ENCODE data around the gene NACAD. TPM values are rescaled to one million over a fixed set of nuclear protein-coding genes. Genes with fewer than 3 reads are reported as not detected.

NACAD gene
- total and polyA plus RNA-seq, 2 experiments from 2014 or later = 1.2 to 2.9 TPM

DNA sequence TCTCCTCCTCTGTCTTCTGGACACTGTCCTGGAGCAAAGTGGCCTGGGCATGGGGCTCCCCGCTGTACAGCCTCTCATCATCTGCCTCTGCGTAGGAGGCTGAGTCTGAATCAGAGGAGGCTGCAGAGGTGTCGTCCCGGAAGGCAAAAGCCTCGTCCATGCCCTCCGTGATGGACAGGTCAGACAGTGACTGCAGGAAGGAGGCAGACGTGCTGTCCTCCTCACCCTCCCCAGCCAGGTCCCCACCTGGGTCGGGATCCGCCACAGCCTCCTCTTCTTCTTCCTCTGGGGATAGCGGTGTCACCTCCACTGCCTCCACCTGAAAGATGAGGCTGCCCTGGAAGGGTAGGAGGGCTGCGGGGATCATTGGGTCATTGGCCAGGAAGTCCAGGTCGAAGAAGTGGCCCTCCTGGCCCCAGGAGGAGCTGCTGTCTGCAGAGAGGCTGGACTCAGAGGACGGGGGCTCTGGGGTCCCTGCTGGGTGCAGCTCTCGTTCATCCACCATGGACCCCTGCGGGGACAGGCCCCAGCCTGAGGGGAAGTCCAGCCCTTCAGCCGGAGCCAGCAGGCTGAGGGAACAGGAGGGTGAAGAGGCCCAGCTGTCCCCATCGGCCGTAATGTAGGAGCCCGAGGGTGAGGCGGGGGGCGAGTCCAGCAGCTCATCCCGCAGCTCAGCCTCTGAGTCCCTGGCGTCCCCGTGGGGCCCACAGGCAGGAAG, 3.7 kb downstream of the NACAD start:
- H3K4me2 ChIP-seq (ENCODE audit: unreplicated experiment) = no peak overlapping the region
- no peaks in the 10 kb centered on the region for H3K27me3 ChIP-seq (replicated peaks; ENCODE audit: insufficient read depth)
- H3K27ac ChIP-seq = no peak overlapping the region

DNA sequence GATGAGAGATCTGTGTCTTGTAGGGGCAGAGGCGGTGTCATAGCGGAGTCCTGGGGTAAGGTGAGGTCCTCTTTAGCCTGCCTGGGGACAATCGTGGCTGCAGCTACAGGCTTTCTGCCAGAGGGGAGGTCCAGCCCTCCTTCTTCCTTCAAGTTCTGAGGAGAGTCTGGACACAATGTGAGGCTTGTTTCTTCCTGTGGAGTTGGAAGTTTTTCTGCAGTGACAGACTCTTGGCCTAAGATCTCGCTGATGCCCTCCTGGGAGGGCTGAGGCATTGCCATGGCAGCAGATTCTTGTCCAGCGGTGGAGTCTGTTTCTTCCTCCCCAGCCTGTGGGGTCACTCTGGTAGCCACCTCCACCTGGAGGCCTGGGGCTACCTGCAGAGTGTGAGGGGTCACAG, 4.4 kb downstream of the NACAD start:
- Histone ChIP-seq H3K9me3 (ENCODE audit: low read depth) (no peaks in the 10 kb centered on the region), H3K27me3 (replicated peaks; ENCODE audit: insufficient read depth) (no peaks in the 10 kb centered on the region), H3K9me2 (ENCODE audit: insufficient read depth) (no peaks in the 10 kb centered on the region), H3K4me1 (ENCODE audit: insufficient read depth) (no peaks in the 10 kb centered on the region), H3K36me3 (ENCODE audit: low read depth) (no peaks in the 10 kb centered on the region), H3F3A (ENCODE audit: insufficient read depth) (no peaks in the 10 kb centered on the region), H3K4me2 (ENCODE audit: unreplicated experiment) (no peak overlapping the region), H2AFZ (no peak overlapping the region), H3K27ac (no peak overlapping the region), H3K79me2 (ENCODE audit: insufficient read depth) (no peaks in the 10 kb centered on the region), H3K9ac (no peak overlapping the region), H4K20me1 (ENCODE audit: insufficient read depth) (no peaks in the 10 kb centered on the region), H3K4me3 (no peak overlapping the region)
- DNase-seq = no peak
- TF ChIP-seq EZH2phosphoT487 (IDR thresholded peaks at IDR 0.05; ENCODE audit: insufficient read depth, low read depth) = no peak
- TF ChIP-seq EZH2 (IDR thresholded peaks at IDR 0.05; ENCODE audit: insufficient read depth, poor library complexity, severe bottlenecking) = no peak
- WGBS, 2 experiments (ENCODE audit: low coverage in 1 of 2, low lambda C conversion rate in 2 of 2, missing lambda C conversion rate in 2 of 2) = 60 to 63% methylated on average over 5 of the region's 5 CpGs
- in situ Hi-C loops (cut with MboI) = no loop called here

More for the DNA sequence above, 3.7 kb downstream of the NACAD start:
- in situ Hi-C loops (cut with MboI) = no loop called here
- Histone ChIP-seq H2AFZ (no peak overlapping the region), H3K79me2 (ENCODE audit: insufficient read depth) (no peaks in the 10 kb centered on the region), H3K9ac (no peak overlapping the region), H3K9me2 (ENCODE audit: insufficient read depth) (no peaks in the 10 kb centered on the region), H3F3A (ENCODE audit: insufficient read depth) (no peaks in the 10 kb centered on the region), H3K4me3 (no peak overlapping the region), H3K9me3 (ENCODE audit: low read depth) (no peaks in the 10 kb centered on the region), H3K36me3 (ENCODE audit: low read depth) (no peaks in the 10 kb centered on the region), H3K4me1 (ENCODE audit: insufficient read depth) (no peaks in the 10 kb centered on the region), H4K20me1 (ENCODE audit: insufficient read depth) (no peaks in the 10 kb centered on the region)
- DNase-seq = no peak
- WGBS, 2 experiments (ENCODE audit: low coverage in 1 of 2, low lambda C conversion rate in 2 of 2, missing lambda C conversion rate in 2 of 2) = 79 to 80% methylated on average over 22 to 24 of the region's 24 CpGs
- TF ChIP-seq EZH2phosphoT487 (IDR thresholded peaks at IDR 0.05; ENCODE audit: insufficient read depth, low read depth) = no peak
- TF ChIP-seq EZH2 (IDR thresholded peaks at IDR 0.05; ENCODE audit: insufficient read depth, poor library complexity, severe bottlenecking) = no peak

DNA sequence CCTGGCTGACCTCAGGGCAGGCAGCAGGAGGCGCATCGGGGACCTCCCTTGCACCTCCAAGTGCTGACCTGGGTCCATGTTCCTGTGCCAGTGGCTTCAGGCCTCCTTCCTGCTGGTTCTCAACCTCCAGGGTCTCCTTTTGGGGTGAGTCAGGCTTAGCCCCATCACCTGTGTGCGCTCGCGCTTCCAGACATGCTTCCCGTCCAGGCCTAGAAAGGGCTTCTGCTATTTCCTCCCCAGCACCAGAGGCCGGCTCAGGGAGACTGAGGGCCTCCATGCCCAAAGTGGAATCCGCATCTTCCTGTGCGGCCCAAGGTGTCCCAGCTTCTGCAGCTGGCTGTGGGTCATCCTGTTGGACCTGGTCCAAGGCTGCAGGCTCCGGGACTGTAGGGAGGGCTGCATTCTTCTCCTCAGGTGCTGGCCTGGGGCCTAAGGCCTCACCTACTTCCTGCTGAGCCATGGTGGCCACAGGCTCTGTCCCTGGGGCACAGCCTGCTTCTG, 5.9 kb downstream of the NACAD start:
- Histone ChIP-seq H3K27me3 (replicated peaks; ENCODE audit: insufficient read depth) (no peaks in the 10 kb centered on the region), H3K9me3 (ENCODE audit: low read depth) (no peaks in the 10 kb centered on the region), H3K27ac (no peak overlapping the region), H2AFZ (no peak overlapping the region), H3K4me1 (ENCODE audit: insufficient read depth) (no peaks in the 10 kb centered on the region), H3K4me2 (ENCODE audit: unreplicated experiment) (no peak overlapping the region), H4K20me1 (ENCODE audit: insufficient read depth) (no peaks in the 10 kb centered on the region), H3K9me2 (ENCODE audit: insufficient read depth) (no peaks in the 10 kb centered on the region), H3K4me3 (no peak overlapping the region), H3K9ac (no peak overlapping the region), H3F3A (ENCODE audit: insufficient read depth) (no peaks in the 10 kb centered on the region), H3K79me2 (ENCODE audit: insufficient read depth) (no peaks in the 10 kb centered on the region), H3K36me3 (ENCODE audit: low read depth) (no peaks in the 10 kb centered on the region)
- in situ Hi-C loops (cut with MboI) = no loop called here
- 83 to 89% methylated on average over 10 of the region's 10 CpGs for WGBS, 2 experiments (ENCODE audit: low coverage in 1 of 2, low lambda C conversion rate in 2 of 2, missing lambda C conversion rate in 2 of 2)
- DNase-seq = no peak
- no peak for TF ChIP-seq EZH2phosphoT487 (IDR thresholded peaks at IDR 0.05; ENCODE audit: insufficient read depth, low read depth)
- TF ChIP-seq EZH2 (IDR thresholded peaks at IDR 0.05; ENCODE audit: insufficient read depth, poor library complexity, severe bottlenecking) = no peak

DNA sequence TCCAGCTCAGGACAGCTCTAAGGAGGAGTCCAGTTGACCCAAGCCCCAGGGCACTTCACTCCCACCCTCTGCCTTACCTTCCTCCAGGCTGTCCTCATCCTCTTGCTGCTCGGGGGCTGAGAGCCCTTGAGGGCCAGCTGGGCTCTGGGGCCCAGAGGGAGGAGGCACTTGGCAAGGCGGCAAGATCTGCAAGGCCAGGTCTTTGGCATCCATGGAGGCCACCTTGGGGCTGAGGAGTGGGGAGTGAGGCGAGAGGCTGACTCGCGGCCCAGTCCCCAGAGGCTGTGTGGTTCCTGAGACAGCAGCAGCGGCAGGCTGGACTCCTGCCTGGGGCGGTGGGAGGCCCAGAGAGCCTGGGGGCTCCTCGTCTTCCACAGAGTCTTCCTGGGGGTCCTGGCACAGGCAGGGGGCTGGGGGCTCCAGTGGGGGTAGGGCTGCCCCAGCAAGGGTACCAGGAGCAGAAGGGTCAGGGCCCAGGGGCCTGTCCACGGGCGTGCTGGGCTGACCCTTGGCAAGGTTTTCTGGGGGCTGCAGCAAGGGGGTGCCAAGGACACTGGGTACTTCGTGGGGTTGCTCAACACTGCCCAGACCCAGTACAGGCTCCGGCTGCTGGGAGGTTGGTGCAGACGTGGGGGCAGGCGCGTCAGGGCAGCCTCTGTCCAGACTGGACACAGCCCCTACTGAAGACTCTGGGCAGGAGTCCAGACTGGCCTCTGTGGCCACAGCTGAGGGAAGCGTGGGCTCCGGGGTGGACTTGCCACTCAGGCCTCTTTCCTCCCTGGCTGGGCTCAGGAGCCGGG, 6.5 kb downstream of the NACAD start:
- Histone ChIP-seq H3K4me1 (ENCODE audit: insufficient read depth) (no peaks in the 10 kb centered on the region), H3K9ac (no peak overlapping the region), H3F3A (ENCODE audit: insufficient read depth) (no peaks in the 10 kb centered on the region), H4K20me1 (ENCODE audit: insufficient read depth) (no peaks in the 10 kb centered on the region), H3K9me3 (ENCODE audit: low read depth) (no peaks in the 10 kb centered on the region), H3K9me2 (ENCODE audit: insufficient read depth) (no peaks in the 10 kb centered on the region), H3K36me3 (ENCODE audit: low read depth) (no peaks in the 10 kb centered on the region), H3K27me3 (replicated peaks; ENCODE audit: insufficient read depth) (no peaks in the 10 kb centered on the region), H3K4me3 (no peak overlapping the region), H3K4me2 (ENCODE audit: unreplicated experiment) (no peak overlapping the region), H2AFZ (no peak overlapping the region), H3K27ac (no peak overlapping the region), H3K79me2 (ENCODE audit: insufficient read depth) (no peaks in the 10 kb centered on the region)
- WGBS, 2 experiments (ENCODE audit: low coverage in 1 of 2, low lambda C conversion rate in 2 of 2, missing lambda C conversion rate in 2 of 2) = 74 to 79% methylated on average over 16 to 18 of the region's 18 CpGs
- TF ChIP-seq EZH2 (IDR thresholded peaks at IDR 0.05; ENCODE audit: insufficient read depth, poor library complexity, severe bottlenecking) = no peak
- no peak for TF ChIP-seq EZH2phosphoT487 (IDR thresholded peaks at IDR 0.05; ENCODE audit: insufficient read depth, low read depth)
- no peak for DNase-seq
- in situ Hi-C loops (cut with MboI) = no loop called here

All from GM23248 (cell line).